Measurements from ENCODE around the gene CEACAM19. TPM values are rescaled to one million over a fixed set of nuclear protein-coding genes. Genes with fewer than 3 reads are reported as not detected.

CEACAM19 gene
- total and polyA plus RNA-seq, 10 donors: 1.0 to 6.8 (median 3.7) TPM

DNA sequence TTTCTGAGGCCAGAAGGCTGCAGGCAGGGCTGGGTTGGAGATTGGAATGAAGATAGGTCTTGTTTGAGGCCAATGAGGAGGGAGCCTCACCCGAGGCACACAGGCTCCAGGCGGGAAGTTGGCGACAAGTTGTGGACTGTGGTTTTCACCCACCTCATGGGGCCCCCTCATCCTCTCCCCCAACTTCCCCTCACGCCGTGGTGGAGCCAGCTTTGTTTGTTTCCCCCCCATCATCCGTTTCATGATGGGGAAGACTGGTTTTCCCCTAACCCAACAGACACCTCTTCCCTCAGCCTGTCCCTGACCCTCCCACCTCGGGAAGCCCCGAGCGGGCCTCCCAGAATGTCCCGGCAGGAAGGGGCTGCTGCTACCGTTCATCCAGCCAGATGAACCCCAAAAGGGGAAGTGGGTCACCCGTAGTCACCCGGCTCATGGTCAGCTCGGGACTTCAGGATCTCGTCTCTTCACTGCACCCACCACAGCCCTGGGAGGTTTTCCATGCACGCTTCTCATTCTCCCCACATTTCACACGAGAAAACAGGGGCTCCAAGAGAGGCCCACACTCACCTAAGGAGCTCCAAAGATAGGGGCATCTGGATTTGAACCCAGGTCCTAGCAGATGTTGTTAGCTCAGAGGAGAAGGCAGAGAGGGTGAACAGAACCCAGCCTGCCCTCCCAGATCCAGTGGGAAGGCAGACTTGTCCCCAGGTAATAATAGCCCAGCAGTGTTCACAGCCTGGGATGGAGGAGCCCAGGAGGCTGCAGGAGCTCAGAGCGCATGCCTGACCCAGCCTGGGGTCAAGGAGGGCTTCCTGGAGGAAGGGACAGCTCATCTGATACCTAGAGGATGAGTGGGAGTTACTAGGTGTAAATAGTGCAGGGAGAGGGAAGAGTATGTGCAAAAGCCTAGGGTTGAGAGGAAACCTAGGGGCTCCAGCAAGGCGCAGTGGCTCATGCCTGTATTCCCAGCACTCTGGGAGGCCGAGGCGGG is 51.1 kb downstream of the CEACAM19 start:
- WGBS, 5 donors: 18 to 25% (median 19%) methylated on average over 21 of the region's 21 CpGs
- intact Hi-C loops (cut with DNase I; ENCODE audit: low total_unique reads): no loop called here
- H3K4me1 ChIP-seq: peaks cover 34 to 94% (median 70%) of the 10 kb centered on the region in 6 donors
- no peak for DNase-seq
- no peaks in the 10 kb centered on the region for H3K9me3 ChIP-seq
- H3K4me3 ChIP-seq: peak overlapping the region in 1 of 8 donors; percentile 22
- TF ChIP-seq POLR2AphosphoS5 (IDR thresholded peaks at IDR 0.05): peak in 1 of 3 donors; percentile 44
- TF ChIP-seq, protein P1, sequence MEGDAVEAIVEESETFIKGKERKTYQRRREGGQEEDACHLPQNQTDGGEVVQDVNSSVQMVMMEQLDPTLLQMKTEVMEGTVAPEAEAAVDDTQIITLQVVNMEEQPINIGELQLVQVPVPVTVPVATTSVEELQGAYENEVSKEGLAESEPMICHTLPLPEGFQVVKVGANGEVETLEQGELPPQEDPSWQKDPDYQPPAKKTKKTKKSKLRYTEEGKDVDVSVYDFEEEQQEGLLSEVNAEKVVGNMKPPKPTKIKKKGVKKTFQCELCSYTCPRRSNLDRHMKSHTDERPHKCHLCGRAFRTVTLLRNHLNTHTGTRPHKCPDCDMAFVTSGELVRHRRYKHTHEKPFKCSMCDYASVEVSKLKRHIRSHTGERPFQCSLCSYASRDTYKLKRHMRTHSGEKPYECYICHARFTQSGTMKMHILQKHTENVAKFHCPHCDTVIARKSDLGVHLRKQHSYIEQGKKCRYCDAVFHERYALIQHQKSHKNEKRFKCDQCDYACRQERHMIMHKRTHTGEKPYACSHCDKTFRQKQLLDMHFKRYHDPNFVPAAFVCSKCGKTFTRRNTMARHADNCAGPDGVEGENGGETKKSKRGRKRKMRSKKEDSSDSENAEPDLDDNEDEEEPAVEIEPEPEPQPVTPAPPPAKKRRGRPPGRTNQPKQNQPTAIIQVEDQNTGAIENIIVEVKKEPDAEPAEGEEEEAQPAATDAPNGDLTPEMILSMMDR (IDR thresholded peaks at IDR 0.05 in 8 of 11, conservative IDR thresholded peaks at IDR 0.05 in 3 of 11): no peak
- TF ChIP-seq POLR2A (IDR thresholded peaks at IDR 0.05): no peak
- no peaks in the 10 kb centered on the region for H3K27me3 ChIP-seq (replicated peaks in 1 of 7)
- H3K36me3 ChIP-seq: no peaks in the 10 kb centered on the region
- H3K27ac ChIP-seq: peak overlapping the region; percentile 38 to 77 (median 54)

DNA sequence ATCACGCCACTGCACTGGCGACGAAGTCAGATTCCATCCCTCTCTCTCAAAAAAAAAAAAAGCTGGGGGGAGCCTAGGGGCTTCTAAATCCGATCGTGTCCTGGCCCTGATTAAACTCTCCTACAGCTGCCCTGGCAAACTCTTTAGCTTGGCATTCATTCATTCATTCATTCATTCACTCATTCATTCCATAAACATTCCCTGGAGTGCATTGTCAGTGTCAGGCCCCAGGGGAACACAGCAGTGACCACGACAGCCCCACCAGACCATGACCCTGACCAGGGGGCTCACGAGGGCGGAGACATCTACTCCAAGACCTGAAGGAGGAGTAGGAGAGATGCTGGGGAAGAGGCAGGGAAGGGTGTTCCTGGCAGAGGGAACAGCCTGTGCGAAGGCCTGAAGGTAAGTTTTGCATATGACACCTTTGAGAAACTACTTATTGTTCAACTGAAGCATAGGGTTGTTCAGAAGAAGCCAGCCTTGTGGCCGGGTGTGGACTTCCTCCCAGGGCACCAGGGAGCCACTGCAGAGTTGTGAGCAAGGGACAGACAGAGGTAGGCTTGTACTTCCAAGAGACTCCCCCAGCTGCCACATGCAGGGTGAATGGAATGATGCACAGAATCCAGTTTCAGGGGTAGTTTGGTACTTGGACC is 52.1 kb downstream of the CEACAM19 start:
- intact Hi-C loops (cut with DNase I; ENCODE audit: low total_unique reads): no loop called here
- 53 to 76% (median 59%) methylated on average over 10 of the region's 10 CpGs for WGBS, 5 donors
- Histone ChIP-seq H3K4me3 (no peak overlapping the region), H3K27me3 (replicated peaks in 1 of 7) (no peaks in the 10 kb centered on the region), H3K27ac (peak overlapping the region in 7 of 8 donors; percentile 36 to 77 (median 56)), H3K4me1 (peaks cover 34 to 94% (median 69%) of the 10 kb centered on the region in 6 donors), H3K9me3 (no peaks in the 10 kb centered on the region), H3K36me3 (no peaks in the 10 kb centered on the region)
- DNase-seq: peak; percentile 84
- TF ChIP-seq POLR2A (IDR thresholded peaks at IDR 0.05) (no peak), POLR2AphosphoS5 (IDR thresholded peaks at IDR 0.05) (no peak)
- TF ChIP-seq, protein P1 (IDR thresholded peaks at IDR 0.05 in 8 of 11, conservative IDR thresholded peaks at IDR 0.05 in 3 of 11): no peak

DNA sequence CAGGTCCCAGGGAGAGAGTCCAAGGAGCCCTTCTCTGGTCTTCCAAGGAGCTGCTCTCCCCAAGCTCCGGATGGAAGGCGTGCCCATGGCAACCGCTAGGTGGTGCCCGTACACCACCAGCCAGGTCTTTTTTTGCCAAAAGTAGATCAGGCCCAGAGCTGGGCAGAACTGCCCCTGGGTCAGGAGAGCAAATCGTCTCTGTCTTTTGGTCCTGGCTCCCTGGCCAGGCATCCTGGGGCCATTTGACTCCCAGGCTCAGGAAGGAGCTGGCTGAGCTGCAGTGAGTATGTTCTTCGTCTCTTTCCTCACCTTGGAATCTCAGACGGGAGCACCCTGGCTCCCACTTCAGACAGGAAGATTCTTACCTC is 52.7 kb downstream of the CEACAM19 start:
- Histone ChIP-seq H3K4me3 (no peak overlapping the region), H3K27me3 (replicated peaks in 1 of 7) (no peaks in the 10 kb centered on the region), H3K36me3 (no peaks in the 10 kb centered on the region), H3K4me1 (peaks cover 34 to 94% (median 67%) of the 10 kb centered on the region in 6 donors), H3K9me3 (no peaks in the 10 kb centered on the region), H3K27ac (peak overlapping the region in 7 of 8 donors; percentile 36 to 77 (median 56))
- intact Hi-C loops (cut with DNase I; ENCODE audit: low total_unique reads): loop anchor here (2.0 kb wide), 1 partner anchor 47 kb away; no protein-coding TSS in a partner anchor
- peak; percentile 34 to 59 (median 59) for TF ChIP-seq POLR2AphosphoS5 (IDR thresholded peaks at IDR 0.05)
- no peak for TF ChIP-seq POLR2A (IDR thresholded peaks at IDR 0.05)
- TF ChIP-seq, protein P1 (IDR thresholded peaks at IDR 0.05 in 8 of 11, conservative IDR thresholded peaks at IDR 0.05 in 3 of 11): peak; percentile 92 to 99 (median 97)
- 14 to 36% (median 17%) methylated on average over 4 to 7 of the region's 7 CpGs for WGBS, 5 donors
- DNase-seq: peak; percentile 95

Measured in spleen (tissue), 11 donors.